Epithelial cell of prostate (primary cell): ENCODE results near the gene EIF4G3.
A peak's percentile ranks its signal among the peaks of the same experiment; 100 is the strongest.

ENCODE experiments used
- DNase-seq: peaks from one replicate; pipeline ENCODE4 v3.0.0-alpha.2; 2011; ENCODE audit warnings: low read depth, low spot score
- H3K27ac ChIP-seq: fragments of 450-650 bp; 2 replicates; pipeline ENCODE4 v1.5.1; 2017; ENCODE audit warnings: mild to moderate bottlenecking

EIF4G3 gene

GRCh38 chr1:21005466-21006239, 171.0 kb downstream of the EIF4G3 start:
- DNase-seq = no peak
- no peak overlapping the region for H3K27ac ChIP-seq

- DNase-seq = no peak
- H3K27ac ChIP-seq = no peak overlapping the region
These were observed 173.2 kb downstream of the EIF4G3 start for GRCh38 chr1:21003281-21004045.

GRCh38 chr1:21001042-21001441, 175.7 kb downstream of the EIF4G3 start:
- H3K27ac ChIP-seq = no peak overlapping the region
- no peak for DNase-seq

GRCh38 chr1:21000245-21000594, 176.5 kb downstream of the EIF4G3 start:
- no peak overlapping the region for H3K27ac ChIP-seq
- DNase-seq = no peak

- DNase-seq = no peak
- no peak overlapping the region for H3K27ac ChIP-seq
These were observed 177.0 kb downstream of the EIF4G3 start for GRCh38 chr1:20999525-21000244.

- no peak overlapping the region for H3K27ac ChIP-seq
- no peak for DNase-seq
These were observed 177.9 kb downstream of the EIF4G3 start for GRCh38 chr1:20998826-20999225.

- H3K27ac ChIP-seq = no peak overlapping the region
- no peak for DNase-seq
These were observed 179.0 kb downstream of the EIF4G3 start for GRCh38 chr1:20997602-20998224.

- no peak for DNase-seq
- no peak overlapping the region for H3K27ac ChIP-seq
These were observed 180.1 kb downstream of the EIF4G3 start for GRCh38 chr1:20996554-20996953.

GRCh38 chr1:20993716-20994575, 182.8 kb downstream of the EIF4G3 start:
- no peak for DNase-seq
- no peak overlapping the region for H3K27ac ChIP-seq

- no peak for DNase-seq
- H3K27ac ChIP-seq = no peak overlapping the region
These were observed 184.2 kb downstream of the EIF4G3 start for GRCh38 chr1:20992322-20993056.

GRCh38 chr1:20988943-20989342, 187.8 kb downstream of the EIF4G3 start:
- DNase-seq = no peak
- no peak overlapping the region for H3K27ac ChIP-seq

GRCh38 chr1:20987831-20988825, 188.6 kb downstream of the EIF4G3 start:
- H3K27ac ChIP-seq = no peak overlapping the region
- DNase-seq = no peak

- DNase-seq = no peak
- H3K27ac ChIP-seq = no peak overlapping the region
These were observed 193.3 kb downstream of the EIF4G3 start for GRCh38 chr1:20983297-20983889.

GRCh38 chr1:20982316-20982715, 194.4 kb downstream of the EIF4G3 start:
- no peak for DNase-seq
- H3K27ac ChIP-seq = peak overlapping the region; percentile 14

GRCh38 chr1:20981915-20982314, 194.8 kb downstream of the EIF4G3 start:
- peak overlapping the region; percentile 14 for H3K27ac ChIP-seq
- DNase-seq = no peak

GRCh38 chr1:20980051-20980450, 196.6 kb downstream of the EIF4G3 start:
- no peak for DNase-seq

GRCh38 chr1:20978413-20978812, 198.3 kb downstream of the EIF4G3 start:
- H3K27ac ChIP-seq = no peak overlapping the region
- no peak for DNase-seq

More at GRCh38 chr1:20980051-20980450, 196.6 kb downstream of the EIF4G3 start:
- H3K27ac ChIP-seq = no peak overlapping the region
